Measurements from ENCODE around the gene SYNJ2. TPM values are rescaled to one million over a fixed set of nuclear protein-coding genes. Genes with fewer than 3 reads are reported as not detected.

Gene SYNJ2
- polyA plus RNA-seq, 2 of the 4 experiments (the other 2 are of a cell fraction), result 22.3 to 26.5 TPM

- no peak for FAIRE-seq
- H3K9me3 ChIP-seq, result no peaks in the 10 kb centered on the region
- TF ChIP-seq RARB (CRISPR knock-in tag; IDR thresholded peaks at IDR 0.05) (no peak), RAD21 (conservative IDR thresholded peaks at IDR 0.05 in 1 of 2, IDR thresholded peaks at IDR 0.05 in 1 of 2) (no peak), JUN (IDR thresholded peaks at IDR 0.05) (no peak), EHF (CRISPR knock-in tag; IDR thresholded peaks at IDR 0.05) (no peak), EHMT2 (IDR thresholded peaks at IDR 0.05; ENCODE audit: low read depth) (no peak), HMGXB4 (CRISPR knock-in tag; IDR thresholded peaks at IDR 0.05; ENCODE audit: borderline replicate concordance) (no peak), RNF2 (IDR thresholded peaks at IDR 0.05; ENCODE audit: borderline replicate concordance, low read depth) (no peak), KDM1A (IDR thresholded peaks at IDR 0.05; ENCODE audit: low read depth) (no peak), CBX8 (IDR thresholded peaks at IDR 0.05) (no peak), RFX5 (IDR thresholded peaks at IDR 0.05) (no peak), FOSL2 (IDR thresholded peaks at IDR 0.05) (no peak), FOSL2 (CRISPR knock-in tag; IDR thresholded peaks at IDR 0.05) (no peak), E2F6 (IDR thresholded peaks at IDR 0.05; ENCODE audit: borderline replicate concordance, low read depth) (no peak), ZNF302 (CRISPR knock-in tag; IDR thresholded peaks at IDR 0.05) (no peak), FOSB (CRISPR knock-in tag; IDR thresholded peaks at IDR 0.05) (no peak), HOXB13 (CRISPR knock-in tag; IDR thresholded peaks at IDR 0.05; ENCODE audit: low read depth) (no peak), PHF8 (IDR thresholded peaks at IDR 0.05; ENCODE audit: borderline replicate concordance, low read depth) (no peak), EP300 (IDR thresholded peaks at IDR 0.05) (no peak), ATOH8 (CRISPR knock-in tag; IDR thresholded peaks at IDR 0.05; ENCODE audit: low read depth) (no peak), ESRRA (IDR thresholded peaks at IDR 0.05; ENCODE audit: borderline replicate concordance, low read length) (no peak), CEBPB (IDR thresholded peaks at IDR 0.05) (no peak)
- no peak overlapping the region for H3K4me2 ChIP-seq
- peaks cover 34% of the 10 kb centered on the region for H3K4me1 ChIP-seq
- 0 out of 6 replicates have a peak overlapping the region, but pooled peaks of 1 of the 2 experiments have one; percentile 27 for H3K27ac ChIP-seq
- ATAC-seq, result no peak
- no peak for DNase-seq (ENCODE audit: low read depth in 1 of 2, low spot score in 1 of 2)
- ChIA-PET POLR2A (no interaction called here), CTCF (interaction anchor here (0.9 to 2.2 kb wide), 4 partner anchors 8 to 60 kb away, joined by 3 to 7 read pairs (median 5); no protein-coding TSS in a partner anchor)
- no peak overlapping the region for H3K4me3 ChIP-seq
- 89% methylated on average over 7 of the region's 7 CpGs for WGBS (ENCODE audit: missing lambda C conversion rate)
Measured at GRCh38 chr6:158011980-158012566, 30.4 kb downstream of the SYNJ2 start.

- ATAC-seq, result no peak
- POLR2A ChIA-PET, result no interaction called here
- H3K9me3 ChIP-seq, result no peaks in the 10 kb centered on the region
- no peak overlapping the region for H3K4me2 ChIP-seq
- no peak for FAIRE-seq
- no peak for DNase-seq (ENCODE audit: low read depth in 1 of 2, low spot score in 1 of 2)
- 73% methylated on average over 4 of the region's 4 CpGs for WGBS (ENCODE audit: missing lambda C conversion rate)
- no peak overlapping the region for H3K4me3 ChIP-seq
- peak overlapping the region in 1 of 2 experiments; percentile 63; a peak in 2 of 6 replicates for H3K27ac ChIP-seq
- H3K4me1 ChIP-seq, result peaks cover 31% of the 10 kb centered on the region
- CTCF ChIA-PET, result interaction anchor here (1.4 to 1.5 kb wide), 2 partner anchors 32 to 34 kb away, joined by 4 to 7 read pairs; partner anchors contain the start of gene SYNJ2
- no peak for TF ChIP-seq MAFK (IDR thresholded peaks at IDR 0.05; ENCODE audit: partially characterized antibody)
- TF ChIP-seq NR3C1 (IDR thresholded peaks at IDR 0.05), result no peak
- no peak for TF ChIP-seq CBX8 (IDR thresholded peaks at IDR 0.05)
- TF ChIP-seq SREBF2 (IDR thresholded peaks at IDR 0.05), result no peak
- no peak for TF ChIP-seq ESRRA (IDR thresholded peaks at IDR 0.05; ENCODE audit: borderline replicate concordance, low read length)
- no peak for TF ChIP-seq NPAS2 (CRISPR knock-in tag; IDR thresholded peaks at IDR 0.05; ENCODE audit: borderline replicate concordance)
- TF ChIP-seq JUN (IDR thresholded peaks at IDR 0.05), result no peak
- no peak for TF ChIP-seq ZSCAN20 (CRISPR knock-in tag; IDR thresholded peaks at IDR 0.05)
- no peak for TF ChIP-seq KDM1A (IDR thresholded peaks at IDR 0.05; ENCODE audit: low read depth)
Measured at GRCh38 chr6:158013904-158014504, 32.3 kb downstream of the SYNJ2 start.
